Measurements from ENCODE around the gene TBC1D22A. TPM values are rescaled to one million over a fixed set of nuclear protein-coding genes. Genes with fewer than 3 reads are reported as not detected.

The TBC1D22A gene
- total RNA-seq, 3 donors from 2014 or later, result 29.8 to 31.1 (median 29.9) TPM

- no peak for DNase-seq
- Mint-ChIP-seq H3K36me3 (ENCODE audit: insufficient read depth) (no peaks in the 10 kb centered on the region), H3K9me3 (no peaks in the 10 kb centered on the region), H3K4me3 (no peak overlapping the region), H3K4me1 (ENCODE audit: low read depth) (no peaks in the 10 kb centered on the region), H3K27me3 (ENCODE audit: low read depth) (peaks cover 2% of the 10 kb centered on the region)
- no peak for ATAC-seq
These were observed 459.6 kb downstream of the TBC1D22A start for GRCh38 chr22:47221840-47222615.

Other genes starting within 250 kb of the TBC1D22A start
- under 1 TPM; 0.22 to 0.63 (median 0.38) TPM for gene CELSR1, start 225.0 kb upstream of the TBC1D22A start, total RNA-seq
- gene GRAMD4, start 142.3 kb upstream of the TBC1D22A start, total RNA-seq, result 10 to 100 TPM; 30.9 to 35.4 (median 33.0) TPM
- gene CERK, start 24.4 kb upstream of the TBC1D22A start, total RNA-seq, result 10 to 100 TPM; 41.4 to 47.3 (median 44.9) TPM

Data from activated T-cell treated with anti-CD3 and anti-CD28 coated beads, Interleukin-2, amount 50 U/mL, for 4 hours (primary cell).